ENCODE results near the gene MOB1A. TPM values are rescaled to one million over a fixed set of nuclear protein-coding genes. Genes with fewer than 3 reads are reported as not detected.

MOB1A gene
- total RNA-seq, 2 experiments from 2014 or later: 110 to 144 TPM

DNA sequence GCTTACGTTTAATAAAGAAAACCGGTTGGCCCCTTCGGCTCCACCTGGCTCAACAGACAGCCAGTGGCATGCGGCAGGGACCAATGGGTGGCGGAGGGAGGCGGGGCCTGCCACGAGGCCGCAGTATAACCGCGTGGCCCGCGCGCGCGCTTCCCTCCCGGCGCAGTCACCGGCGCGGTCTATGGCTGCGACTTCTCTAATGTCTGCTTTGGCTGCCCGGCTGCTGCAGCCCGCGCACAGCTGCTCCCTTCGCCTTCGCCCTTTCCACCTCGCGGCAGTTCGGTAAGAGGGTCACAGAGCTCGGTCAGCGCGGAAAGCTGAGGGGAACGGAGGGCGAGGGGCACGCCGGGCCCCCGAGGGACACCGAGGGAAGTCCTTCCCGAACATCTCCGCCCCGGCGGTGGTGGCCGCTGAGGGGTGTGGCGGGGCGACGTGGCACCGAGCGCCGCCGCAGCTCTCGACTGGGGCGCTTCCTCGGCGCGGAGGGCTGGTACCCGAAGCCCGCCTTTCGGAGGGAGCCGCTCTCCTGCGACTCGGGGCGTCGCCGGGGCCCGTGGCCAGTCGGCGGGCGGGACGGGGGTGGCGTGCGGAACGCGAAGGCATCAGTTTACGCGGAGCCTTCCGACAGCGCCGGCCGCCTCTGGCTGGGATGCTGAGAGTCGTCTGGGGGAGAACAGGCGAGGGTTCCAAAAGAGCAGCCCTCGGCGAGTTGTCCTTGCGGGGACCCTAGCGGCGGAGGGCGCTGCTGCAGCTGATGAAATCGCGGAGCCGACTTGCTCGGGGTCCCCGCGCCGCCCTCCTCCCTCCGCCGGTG is 20.0 kb upstream of the MOB1A start, which contains the start of gene MTHFD2:
MTHFD2 (plus strand) TSS at position 155 of the 814 bp plus-strand sequence; CDS start at position 182, 27 bp downstream.
- peak within 1 kb of the TSS; percentile 88 for H3K27ac ChIP-seq (ENCODE audit: low read depth, low read length, poor library complexity, severe bottlenecking)
- TF ChIP-seq, protein P1, sequence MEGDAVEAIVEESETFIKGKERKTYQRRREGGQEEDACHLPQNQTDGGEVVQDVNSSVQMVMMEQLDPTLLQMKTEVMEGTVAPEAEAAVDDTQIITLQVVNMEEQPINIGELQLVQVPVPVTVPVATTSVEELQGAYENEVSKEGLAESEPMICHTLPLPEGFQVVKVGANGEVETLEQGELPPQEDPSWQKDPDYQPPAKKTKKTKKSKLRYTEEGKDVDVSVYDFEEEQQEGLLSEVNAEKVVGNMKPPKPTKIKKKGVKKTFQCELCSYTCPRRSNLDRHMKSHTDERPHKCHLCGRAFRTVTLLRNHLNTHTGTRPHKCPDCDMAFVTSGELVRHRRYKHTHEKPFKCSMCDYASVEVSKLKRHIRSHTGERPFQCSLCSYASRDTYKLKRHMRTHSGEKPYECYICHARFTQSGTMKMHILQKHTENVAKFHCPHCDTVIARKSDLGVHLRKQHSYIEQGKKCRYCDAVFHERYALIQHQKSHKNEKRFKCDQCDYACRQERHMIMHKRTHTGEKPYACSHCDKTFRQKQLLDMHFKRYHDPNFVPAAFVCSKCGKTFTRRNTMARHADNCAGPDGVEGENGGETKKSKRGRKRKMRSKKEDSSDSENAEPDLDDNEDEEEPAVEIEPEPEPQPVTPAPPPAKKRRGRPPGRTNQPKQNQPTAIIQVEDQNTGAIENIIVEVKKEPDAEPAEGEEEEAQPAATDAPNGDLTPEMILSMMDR (conservative IDR thresholded peaks at IDR 0.05; ENCODE audit: low read length): peak; percentile 81
- no peak for TF ChIP-seq EZH2phosphoT487 (IDR thresholded peaks at IDR 0.05; ENCODE audit: borderline replicate concordance, low read depth, low read length)
- ChIA-PET CTCF (ENCODE audit: unreplicated experiment) (interaction anchor here (2.8 kb wide), 1 partner anchor 20 kb away, joined by 8 read pairs; the partner anchor contains the start of gene MOB1A), POLR2A (interaction anchor here (0.7 to 7.1 kb wide), 13 partner anchors 9 to 210 kb away, joined by 3 to 118 read pairs (median 6); partner anchors contain the start of gene MOB1A)
- H3K9me3 ChIP-seq (ENCODE audit: low read length): no peaks in the 10 kb centered on the region
- H3K4me1 ChIP-seq (ENCODE audit: insufficient read depth, low read length, poor library complexity, severe bottlenecking): peaks cover 49% of the 10 kb centered on the region
- no TSS peak for BruUV-seq (replicated peaks)
- intact Hi-C loops (cut with micrococcal nuclease; ENCODE audit: unreplicated experiment): loop anchor here (1.0 kb wide), 3 partner anchors 17 to 51 kb away; partner anchors contain the start of genes BOLA3 and MOB1A
- H3K4me3 ChIP-seq (ENCODE audit: low read depth, low read length, poor library complexity, severe bottlenecking): peak within 1 kb of the TSS; percentile 84
- peak within 1 kb of the TSS; percentile 91 for H2AFZ ChIP-seq (ENCODE audit: low read length)
- H3K36me3 ChIP-seq (ENCODE audit: insufficient read depth, low read length): peaks cover 46% of the 10 kb centered on the region
- peak within 1 kb of the TSS; percentile 81 for H3K4me2 ChIP-seq (ENCODE audit: low read length)
- no peaks in the 10 kb centered on the region for H3K9me2 ChIP-seq (ENCODE audit: insufficient read depth, low read length)
- peaks cover 47% of the 10 kb centered on the region for H3K79me2 ChIP-seq (ENCODE audit: insufficient read depth, low read depth, low read length)
- peaks cover 36% of the 10 kb centered on the region for H4K20me1 ChIP-seq (ENCODE audit: insufficient read depth, low read length)
- DNase-seq (ENCODE audit: low spot score): peak; percentile 99

DNA sequence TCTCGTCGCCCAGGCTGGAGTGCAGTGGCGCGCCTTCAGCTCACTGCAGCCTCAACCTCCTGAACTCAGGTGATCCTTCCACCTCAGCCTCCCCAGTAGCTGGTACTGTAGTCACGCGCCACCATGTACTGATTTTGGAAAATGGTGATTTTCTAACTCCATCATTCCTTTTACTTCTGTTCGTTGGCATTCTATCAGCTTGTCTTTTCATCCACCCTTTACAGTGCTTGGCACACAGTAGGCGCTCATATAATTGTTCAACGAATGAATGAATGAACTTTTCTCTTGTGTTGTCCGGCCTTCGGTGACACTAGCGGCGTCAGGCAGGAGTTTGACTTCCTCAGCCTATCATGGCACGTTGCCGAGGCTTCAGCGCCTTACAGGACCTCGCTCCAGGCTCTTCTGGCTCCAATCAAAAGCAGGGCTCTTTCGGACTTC is 19.4 kb upstream of the MOB1A start:
- intact Hi-C loops (cut with micrococcal nuclease; ENCODE audit: unreplicated experiment): loop anchor here (1.0 kb wide), 1 partner anchor 17 kb away; no protein-coding TSS in a partner anchor
- Histone ChIP-seq H3K36me3 (ENCODE audit: insufficient read depth, low read length) (peaks cover 40% of the 10 kb centered on the region), H3K9me3 (ENCODE audit: low read length) (no peaks in the 10 kb centered on the region), H3K9me2 (ENCODE audit: insufficient read depth, low read length) (no peaks in the 10 kb centered on the region), H2AFZ (ENCODE audit: low read length) (peak overlapping the region; percentile 91), H3K4me3 (ENCODE audit: low read depth, low read length, poor library complexity, severe bottlenecking) (peak overlapping the region; percentile 84), H3K4me1 (ENCODE audit: insufficient read depth, low read length, poor library complexity, severe bottlenecking) (peaks cover 44% of the 10 kb centered on the region), H3K79me2 (ENCODE audit: insufficient read depth, low read depth, low read length) (peaks cover 41% of the 10 kb centered on the region), H3K4me2 (ENCODE audit: low read length) (peak overlapping the region; percentile 52), H4K20me1 (ENCODE audit: insufficient read depth, low read length) (peaks cover 31% of the 10 kb centered on the region), H3K27ac (ENCODE audit: low read depth, low read length, poor library complexity, severe bottlenecking) (peak overlapping the region; percentile 88)
- no peak for TF ChIP-seq EZH2phosphoT487 (IDR thresholded peaks at IDR 0.05; ENCODE audit: borderline replicate concordance, low read depth, low read length)
- TF ChIP-seq, protein P1 (conservative IDR thresholded peaks at IDR 0.05; ENCODE audit: low read length): no peak
- ChIA-PET CTCF (ENCODE audit: unreplicated experiment) (interaction anchor here (2.8 kb wide), 1 partner anchor 20 kb away, joined by 8 read pairs; the partner anchor contains the start of gene MOB1A), POLR2A (interaction anchor here (0.7 to 7.1 kb wide), 8 partner anchors 9 to 205 kb away, joined by 3 to 118 read pairs (median 6); partner anchors contain the start of gene MOB1A)
- DNase-seq (ENCODE audit: low spot score): no peak
- BruUV-seq (replicated peaks): TSS peak; percentile 89

Measured in OCI-LY7 (cell line).